Measurements from ENCODE around the gene SH2B3.

Gene SH2B3

GRCh38 chr12:111429828-111430432 is 24.2 kb downstream of the SH2B3 start:
- DNase-seq = peak; percentile 85

- peak; percentile 83 for DNase-seq
Measured at GRCh38 chr12:111430433-111431353, 25.0 kb downstream of the SH2B3 start.

- no peak for DNase-seq
Measured at GRCh38 chr12:111431772-111432171, 26.0 kb downstream of the SH2B3 start.

- DNase-seq = no peak
Measured at GRCh38 chr12:111434049-111434448, 28.3 kb downstream of the SH2B3 start.

- DNase-seq = peak; percentile 93
Measured at GRCh38 chr12:111434680-111435338, 29.1 kb downstream of the SH2B3 start.

GRCh38 chr12:111435661-111436201 is 30.0 kb downstream of the SH2B3 start:
- peak; percentile 55 for DNase-seq

GRCh38 chr12:111436266-111436665 is 30.5 kb downstream of the SH2B3 start:
- DNase-seq = no peak

GRCh38 chr12:111436811-111437210 is 31.1 kb downstream of the SH2B3 start:
- DNase-seq = no peak

- peak; percentile 68 for DNase-seq
Measured at GRCh38 chr12:111437816-111438454, 32.2 kb downstream of the SH2B3 start.

GRCh38 chr12:111438481-111438880 is 32.8 kb downstream of the SH2B3 start:
- peak; percentile 70 for DNase-seq

- DNase-seq = no peak
Measured at GRCh38 chr12:111439657-111440151, 34.0 kb downstream of the SH2B3 start.

GRCh38 chr12:111440152-111440551 is 34.4 kb downstream of the SH2B3 start:
- no peak for DNase-seq

- no peak for DNase-seq
Measured at GRCh38 chr12:111440631-111441030, 34.9 kb downstream of the SH2B3 start.

- no peak for DNase-seq
Measured at GRCh38 chr12:111441107-111441928, 35.6 kb downstream of the SH2B3 start.

- DNase-seq = no peak
Measured at GRCh38 chr12:111442301-111443045, 36.8 kb downstream of the SH2B3 start.

GRCh38 chr12:111443086-111443485 is 37.4 kb downstream of the SH2B3 start:
- no peak for DNase-seq

- peak; percentile 59 for DNase-seq
Measured at GRCh38 chr12:111443586-111443985, 37.9 kb downstream of the SH2B3 start.

- no peak for DNase-seq
Measured at GRCh38 chr12:111444314-111444924, 38.7 kb downstream of the SH2B3 start.

- DNase-seq = peak; percentile 90
Measured at GRCh38 chr12:111444925-111445725, 39.4 kb downstream of the SH2B3 start.
